ENCODE measurements around the gene PKMYT1. TPM values are rescaled to one million over a fixed set of nuclear protein-coding genes. Genes with fewer than 3 reads are reported as not detected.

PKMYT1 gene
- total RNA-seq, 1 donor from 2014 or later = 4.6 TPM

DNA sequence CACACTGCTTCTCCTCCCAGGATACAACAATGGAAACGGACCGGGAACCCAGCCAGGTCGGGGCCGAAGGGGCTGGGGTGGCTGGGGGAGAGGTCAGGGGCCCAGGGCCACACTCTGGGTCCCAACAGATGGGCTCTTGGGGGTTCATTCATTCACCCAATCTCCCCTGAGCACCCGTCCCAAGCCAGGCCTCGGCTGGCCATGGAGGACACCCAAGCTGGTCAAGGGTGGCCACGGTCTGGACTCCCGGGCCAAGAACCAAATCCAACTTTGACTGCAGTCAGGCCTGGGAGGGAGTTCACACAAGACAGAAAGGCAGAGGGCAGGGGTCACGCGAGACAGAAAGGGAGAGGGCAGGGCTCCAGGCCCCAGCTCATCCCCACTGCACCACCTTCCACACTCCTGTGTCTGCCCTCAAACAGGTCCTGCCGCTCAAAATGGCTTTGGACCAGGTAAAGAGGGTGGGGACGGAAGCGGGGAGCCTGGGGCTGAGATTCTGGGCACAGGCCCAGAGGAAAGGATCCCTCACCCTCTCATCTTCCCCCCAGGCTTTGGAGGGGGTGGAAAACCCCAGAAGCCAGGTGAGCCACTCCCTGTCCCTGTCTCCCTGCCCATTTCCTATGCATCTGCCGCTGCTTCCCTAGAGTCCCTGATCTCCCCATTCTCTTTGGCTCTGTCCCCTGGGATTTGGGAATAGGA is 12.3 kb upstream of the PKMYT1 start:
- TF ChIP-seq, protein P1, sequence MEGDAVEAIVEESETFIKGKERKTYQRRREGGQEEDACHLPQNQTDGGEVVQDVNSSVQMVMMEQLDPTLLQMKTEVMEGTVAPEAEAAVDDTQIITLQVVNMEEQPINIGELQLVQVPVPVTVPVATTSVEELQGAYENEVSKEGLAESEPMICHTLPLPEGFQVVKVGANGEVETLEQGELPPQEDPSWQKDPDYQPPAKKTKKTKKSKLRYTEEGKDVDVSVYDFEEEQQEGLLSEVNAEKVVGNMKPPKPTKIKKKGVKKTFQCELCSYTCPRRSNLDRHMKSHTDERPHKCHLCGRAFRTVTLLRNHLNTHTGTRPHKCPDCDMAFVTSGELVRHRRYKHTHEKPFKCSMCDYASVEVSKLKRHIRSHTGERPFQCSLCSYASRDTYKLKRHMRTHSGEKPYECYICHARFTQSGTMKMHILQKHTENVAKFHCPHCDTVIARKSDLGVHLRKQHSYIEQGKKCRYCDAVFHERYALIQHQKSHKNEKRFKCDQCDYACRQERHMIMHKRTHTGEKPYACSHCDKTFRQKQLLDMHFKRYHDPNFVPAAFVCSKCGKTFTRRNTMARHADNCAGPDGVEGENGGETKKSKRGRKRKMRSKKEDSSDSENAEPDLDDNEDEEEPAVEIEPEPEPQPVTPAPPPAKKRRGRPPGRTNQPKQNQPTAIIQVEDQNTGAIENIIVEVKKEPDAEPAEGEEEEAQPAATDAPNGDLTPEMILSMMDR (IDR thresholded peaks at IDR 0.05) = no peak
- TF ChIP-seq EZH2phosphoT487 (IDR thresholded peaks at IDR 0.05) = no peak
- TF ChIP-seq EZH2 (IDR thresholded peaks at IDR 0.05) = no peak
- H3K9ac ChIP-seq = no peak overlapping the region
- H3F3A ChIP-seq (ENCODE audit: low read depth) = no peaks in the 10 kb centered on the region
- no peaks in the 10 kb centered on the region for H3K36me3 ChIP-seq
- no peaks in the 10 kb centered on the region for H3K4me1 Mint-ChIP-seq
- H3K27ac ChIP-seq = no peak overlapping the region
- peaks cover 4% of the 10 kb centered on the region for H3K4me1 ChIP-seq
- H3K27me3 ChIP-seq = no peaks in the 10 kb centered on the region
- no peaks in the 10 kb centered on the region for H3K79me2 ChIP-seq (ENCODE audit: low read depth)
- H3K9me3 Mint-ChIP-seq = no peaks in the 10 kb centered on the region
- H3K4me2 ChIP-seq = no peak overlapping the region
- no peak for DNase-seq (ENCODE audit: low spot score)
- H2AFZ ChIP-seq (replicated peaks) = no peak overlapping the region
- no peaks in the 10 kb centered on the region for H3K9me3 ChIP-seq (ENCODE audit: low read depth)
- no peak overlapping the region for H3K27ac Mint-ChIP-seq
- peaks cover 2% of the 10 kb centered on the region for H3K27me3 Mint-ChIP-seq (ENCODE audit: insufficient read depth, low read depth)
- H3K4me3 Mint-ChIP-seq = no peak overlapping the region
- H4K20me1 ChIP-seq (ENCODE audit: low read depth) = no peaks in the 10 kb centered on the region
- no peak overlapping the region for H3K4me3 ChIP-seq
- no peaks in the 10 kb centered on the region for H3K36me3 Mint-ChIP-seq

DNA sequence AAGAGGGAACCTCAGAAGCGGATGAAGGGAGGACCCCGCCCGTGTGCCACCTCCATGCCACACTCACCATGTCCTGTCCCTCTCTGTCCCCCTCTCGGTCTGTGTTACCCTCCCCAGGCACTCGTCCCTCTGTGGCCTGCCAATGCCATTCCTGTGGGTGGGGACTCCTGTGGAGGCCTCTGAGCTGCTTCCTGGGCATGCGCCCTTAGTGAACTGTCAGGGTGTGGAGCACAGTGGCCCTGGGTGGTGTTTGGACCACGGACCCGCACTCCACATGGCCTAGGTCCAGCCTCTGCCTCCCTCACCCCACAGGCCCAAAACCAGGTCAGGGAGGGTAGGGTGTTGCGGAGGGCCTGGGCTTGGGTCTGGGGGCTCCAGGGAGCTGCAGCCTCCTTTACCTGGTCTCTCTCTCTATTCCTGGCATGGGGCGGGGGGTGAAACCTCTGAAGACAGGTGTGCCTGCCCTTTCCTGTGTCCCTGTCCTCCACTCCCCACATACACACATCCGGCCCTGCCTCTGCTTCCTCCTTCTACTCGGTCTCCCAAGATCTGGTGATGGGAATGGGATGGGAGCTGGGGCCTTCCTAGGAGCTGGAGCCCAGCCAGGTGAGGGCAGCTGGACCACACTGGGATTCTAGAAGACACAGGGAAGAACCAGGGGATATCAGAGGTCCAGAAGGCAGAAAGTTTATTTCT is 11.5 kb upstream of the PKMYT1 start:
- TF ChIP-seq EZH2 (IDR thresholded peaks at IDR 0.05) (no peak), EZH2phosphoT487 (IDR thresholded peaks at IDR 0.05) (no peak)
- TF ChIP-seq, protein P1 (IDR thresholded peaks at IDR 0.05) = no peak
- H3K36me3 Mint-ChIP-seq = no peaks in the 10 kb centered on the region
- no peak for DNase-seq (ENCODE audit: low spot score)
- H3F3A ChIP-seq (ENCODE audit: low read depth) = no peaks in the 10 kb centered on the region
- no peaks in the 10 kb centered on the region for H3K27me3 ChIP-seq
- H3K36me3 ChIP-seq = no peaks in the 10 kb centered on the region
- no peaks in the 10 kb centered on the region for H3K9me3 ChIP-seq (ENCODE audit: low read depth)
- H4K20me1 ChIP-seq (ENCODE audit: low read depth) = no peaks in the 10 kb centered on the region
- H3K4me1 ChIP-seq = peaks cover 4% of the 10 kb centered on the region
- no peaks in the 10 kb centered on the region for H3K79me2 ChIP-seq (ENCODE audit: low read depth)
- H2AFZ ChIP-seq (replicated peaks) = no peak overlapping the region
- H3K27me3 Mint-ChIP-seq (ENCODE audit: insufficient read depth, low read depth) = peaks cover 2% of the 10 kb centered on the region
- no peak overlapping the region for H3K4me3 ChIP-seq
- H3K4me1 Mint-ChIP-seq = no peaks in the 10 kb centered on the region
- no peaks in the 10 kb centered on the region for H3K9me3 Mint-ChIP-seq
- no peak overlapping the region for H3K4me3 Mint-ChIP-seq
- no peak overlapping the region for H3K27ac ChIP-seq
- H3K9ac ChIP-seq = no peak overlapping the region
- no peak overlapping the region for H3K27ac Mint-ChIP-seq
- H3K4me2 ChIP-seq = no peak overlapping the region

DNA sequence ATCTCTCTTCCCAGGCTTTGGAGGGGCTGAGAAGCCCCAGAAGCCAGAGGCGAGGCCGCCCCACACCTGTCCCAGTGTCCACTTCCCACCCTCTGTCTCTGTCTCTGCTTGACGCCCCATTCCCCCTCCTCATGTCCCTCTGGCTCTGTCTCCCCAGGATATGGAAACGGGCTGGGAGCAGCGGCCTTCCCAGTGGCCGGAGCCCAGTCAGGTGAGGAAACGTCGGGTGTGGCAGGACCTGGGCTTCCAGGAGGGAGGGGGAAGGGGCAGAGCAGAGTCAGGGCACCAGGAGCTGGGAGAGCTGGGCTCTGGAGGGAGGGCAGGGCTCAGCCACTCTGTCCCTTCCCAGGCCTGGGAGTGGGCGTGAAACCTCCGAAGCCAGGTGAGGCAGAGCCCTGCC is 10.6 kb upstream of the PKMYT1 start:
- Mint-ChIP-seq H3K27me3 (ENCODE audit: insufficient read depth, low read depth) (peaks cover 2% of the 10 kb centered on the region), H3K27ac (no peak overlapping the region), H3K9me3 (no peaks in the 10 kb centered on the region), H3K36me3 (no peaks in the 10 kb centered on the region), H3K4me1 (no peaks in the 10 kb centered on the region), H3K4me3 (no peak overlapping the region)
- Histone ChIP-seq H3K4me2 (no peak overlapping the region), H3K9me3 (ENCODE audit: low read depth) (no peaks in the 10 kb centered on the region), H3K9ac (no peak overlapping the region), H3K4me1 (peaks cover 4% of the 10 kb centered on the region), H2AFZ (replicated peaks) (no peak overlapping the region), H3F3A (ENCODE audit: low read depth) (no peaks in the 10 kb centered on the region), H3K4me3 (no peak overlapping the region), H3K36me3 (no peaks in the 10 kb centered on the region), H3K27me3 (no peaks in the 10 kb centered on the region), H3K79me2 (ENCODE audit: low read depth) (no peaks in the 10 kb centered on the region), H4K20me1 (ENCODE audit: low read depth) (no peaks in the 10 kb centered on the region), H3K27ac (no peak overlapping the region)
- TF ChIP-seq, protein P1 (IDR thresholded peaks at IDR 0.05) = no peak
- TF ChIP-seq EZH2phosphoT487 (IDR thresholded peaks at IDR 0.05) = no peak
- TF ChIP-seq EZH2 (IDR thresholded peaks at IDR 0.05) = no peak
- no peak for DNase-seq (ENCODE audit: low spot score)

Measured in neural progenitor cell (in vitro differentiated cells).